HS-5 (cell line): ENCODE results near the gene FLNB.

Experiments
- DNase-seq: peaks from one replicate; pipeline ENCODE4 v3.0.0-alpha.2; 2012; ENCODE audit warnings: low read depth

The FLNB gene

DNA sequence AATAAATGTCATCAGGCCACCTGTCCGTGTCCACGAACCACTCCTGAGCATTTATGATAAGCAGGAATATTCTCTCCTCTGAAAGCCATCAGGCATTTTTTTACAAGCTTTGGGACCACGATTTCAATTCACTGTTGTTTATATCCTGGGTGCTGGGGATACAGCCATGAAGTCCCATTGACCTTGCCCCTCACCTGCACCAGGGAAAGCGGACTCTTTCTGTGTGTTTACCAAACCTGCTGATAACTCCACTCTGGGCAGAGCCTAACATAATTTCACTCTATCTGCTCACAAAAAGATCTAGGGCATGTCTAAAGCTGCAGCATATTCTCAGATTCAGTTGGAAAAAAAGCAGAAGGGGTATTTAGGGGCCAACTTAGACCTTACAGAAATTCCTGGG, 197.8 kb downstream of the FLNB start:
- DNase-seq, result no peak

DNA sequence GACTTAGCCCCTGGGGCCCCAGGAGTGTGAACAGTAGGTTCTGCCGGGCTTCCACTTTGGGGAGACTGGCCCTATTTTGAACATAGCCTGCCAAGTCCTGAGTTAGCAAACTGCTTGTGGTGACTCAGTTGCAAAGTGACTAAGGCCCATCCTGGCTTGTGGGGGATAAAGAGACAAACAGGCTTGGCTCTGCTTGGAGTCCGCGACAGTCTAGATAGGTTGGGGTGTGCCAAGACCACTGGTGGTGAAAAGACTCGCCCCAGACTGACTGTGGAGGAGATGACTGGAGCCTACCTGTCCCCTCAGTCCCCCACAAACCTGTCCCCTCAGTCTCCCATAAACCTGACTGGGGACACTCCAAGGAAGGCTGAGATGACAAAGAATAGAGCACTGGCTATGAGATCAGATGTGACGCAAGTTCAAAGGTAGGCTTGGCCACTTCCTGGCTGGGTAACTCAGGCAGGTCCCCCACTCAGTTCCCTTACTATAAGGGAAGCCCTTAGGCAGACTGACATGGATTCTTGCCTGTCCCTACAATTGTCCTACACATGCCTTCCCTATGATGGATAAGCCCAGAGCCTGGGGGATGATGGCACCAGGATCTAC, 198.3 kb downstream of the FLNB start:
- no peak for DNase-seq

DNA sequence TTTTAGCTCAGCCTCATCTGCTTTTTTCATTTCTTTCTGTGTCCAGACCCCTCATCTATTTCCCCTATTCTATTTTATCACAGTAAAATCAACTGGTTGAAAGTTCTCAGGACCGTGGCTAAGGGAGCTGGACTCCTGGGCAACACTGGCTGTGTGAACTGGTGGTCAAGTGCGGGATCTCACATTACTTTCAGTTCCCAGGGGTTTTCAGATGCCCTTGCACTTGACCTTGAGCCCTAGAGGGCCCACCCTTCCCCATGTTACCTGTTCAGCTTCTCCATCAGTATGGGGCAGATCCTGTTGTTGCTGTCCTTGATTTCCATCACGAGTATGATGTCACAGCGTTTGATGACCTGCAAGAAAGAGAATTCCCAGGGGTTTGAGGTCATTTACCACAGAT, 199.7 kb downstream of the FLNB start:
- DNase-seq, result no peak

DNA sequence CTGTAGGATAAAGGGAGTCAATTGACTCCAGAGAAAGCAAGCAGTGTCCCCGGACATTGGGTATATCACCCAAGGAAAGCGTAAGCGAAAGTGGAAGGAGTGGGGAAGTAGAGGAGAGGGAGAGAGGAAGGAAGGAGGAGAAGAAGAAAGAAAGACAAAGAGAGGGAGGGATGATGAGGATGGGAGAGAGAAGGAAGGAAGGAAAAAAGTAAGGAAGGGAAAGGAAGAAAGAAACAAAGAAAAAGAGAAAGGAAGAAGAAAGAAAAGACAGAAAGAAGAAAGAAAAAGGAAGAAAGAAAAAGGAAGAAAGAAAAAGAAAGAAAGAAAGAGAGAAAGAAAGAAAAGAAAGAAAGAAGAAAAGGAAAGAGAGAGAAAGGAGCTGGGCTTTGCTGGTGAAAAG, 201.7 kb downstream of the FLNB start:
- no peak for DNase-seq

DNA sequence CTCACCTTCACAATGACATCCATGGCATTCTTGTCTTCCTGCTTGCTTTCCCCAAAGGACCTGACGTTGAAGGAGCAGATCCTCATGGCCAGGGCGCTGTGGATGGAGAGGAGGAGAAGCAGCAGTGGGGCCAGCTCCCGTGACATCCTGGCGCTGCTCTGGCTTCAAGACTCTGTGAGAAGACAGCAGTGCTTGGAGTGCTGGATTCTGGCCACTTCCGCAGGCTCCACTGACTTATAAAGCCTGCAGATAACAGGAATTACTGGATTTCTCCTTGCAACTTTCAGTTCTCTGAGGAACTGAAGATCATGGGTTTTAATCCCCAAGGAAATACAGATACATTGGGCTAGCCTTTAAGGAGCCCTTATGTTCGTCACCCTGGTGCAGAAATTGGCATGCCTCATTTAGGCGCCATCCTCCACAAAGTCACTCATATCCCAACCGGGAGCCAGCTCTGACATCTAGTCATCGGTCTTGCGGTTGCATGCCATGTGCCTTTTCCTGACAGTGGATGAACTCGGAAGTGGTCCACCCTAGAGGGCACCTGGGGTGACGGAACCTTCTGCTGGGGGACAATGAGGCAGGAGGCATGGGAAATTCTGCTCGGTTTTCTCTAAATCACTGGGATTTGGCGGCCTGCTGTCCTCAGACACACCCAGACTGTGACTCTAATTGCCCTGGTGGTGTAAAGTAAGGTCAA, 202.7 kb downstream of the FLNB start, which contains the start of gene DNASE1L3:
Gene DNASE1L3, minus strand, starts transcription at position 212 of the 700 bp plus-strand sequence. Its CDS starts 66 bp downstream, at position 146.
- DNase-seq, result no peak

DNA sequence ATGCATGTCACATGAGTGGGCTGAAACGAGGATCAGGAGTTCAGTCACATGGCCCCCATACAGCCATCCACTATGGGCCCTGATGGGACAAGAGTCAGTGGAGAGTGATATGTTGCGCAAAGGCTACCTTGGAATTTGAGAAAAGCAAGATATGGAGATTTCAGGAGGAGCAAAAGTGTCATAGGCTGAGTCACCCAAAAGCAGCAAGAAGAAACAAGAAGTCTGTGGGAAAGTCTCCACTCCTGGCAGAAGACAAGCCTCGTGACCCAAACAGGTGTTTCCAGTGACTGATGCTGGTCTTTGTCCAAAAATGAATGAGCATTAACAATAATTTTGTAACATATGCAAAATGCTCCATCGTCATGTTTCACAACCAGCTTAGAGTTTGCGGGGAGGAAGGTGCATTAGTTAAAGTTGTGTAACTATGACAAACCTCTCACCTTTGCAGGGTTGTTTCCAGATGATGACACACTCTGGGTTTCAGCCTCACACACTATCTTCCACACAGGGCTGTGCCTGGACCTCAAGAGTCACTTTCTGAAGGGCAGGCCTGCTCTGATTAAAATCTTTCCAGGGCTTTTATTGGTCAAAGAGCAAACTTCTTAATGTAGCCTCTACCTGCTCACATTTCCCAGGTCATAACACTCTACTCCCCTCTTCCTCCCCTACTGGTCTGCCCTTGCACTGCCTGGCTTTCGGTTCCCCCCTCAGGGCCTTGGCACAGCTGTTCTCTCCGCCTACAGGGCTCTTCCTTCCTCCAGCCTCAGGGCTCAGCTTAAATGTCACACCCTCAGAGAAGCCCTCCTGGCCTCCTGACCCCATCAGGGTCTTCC, 206.5 kb downstream of the FLNB start:
- no peak for DNase-seq

DNA sequence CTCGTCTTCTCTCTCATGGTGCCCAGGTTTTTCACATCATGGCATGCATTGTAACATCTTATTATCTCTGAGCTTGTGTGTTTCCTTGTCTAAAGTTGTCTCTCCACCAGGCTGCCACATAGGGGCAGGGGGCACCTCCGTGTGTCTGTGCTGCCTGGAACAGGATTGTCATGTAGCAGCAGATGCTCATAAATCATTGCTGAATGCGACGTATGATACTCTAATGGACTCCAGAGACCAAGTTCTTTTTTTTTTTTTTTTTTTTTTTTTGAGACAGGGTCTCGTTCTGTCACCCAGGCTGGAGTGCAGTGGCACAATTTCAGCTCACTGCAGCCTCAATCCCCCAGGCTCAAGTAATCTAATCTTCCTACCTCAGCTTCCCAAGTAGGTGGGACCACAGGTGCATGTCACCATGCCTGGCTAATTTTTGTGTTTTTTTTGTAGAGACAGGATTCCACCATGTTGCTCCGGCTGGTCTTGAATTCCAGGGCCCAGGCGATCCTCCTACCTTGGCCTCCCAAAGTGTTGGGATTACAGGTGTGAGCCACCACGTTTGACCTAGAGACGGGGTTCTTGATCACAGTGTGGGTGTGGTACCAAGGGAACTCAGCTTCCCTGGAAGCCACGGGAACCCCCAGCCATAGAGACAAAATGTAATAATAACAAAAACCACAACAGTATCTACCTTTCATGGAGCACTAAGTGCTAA, 207.2 kb downstream of the FLNB start:
- no peak for DNase-seq

DNA sequence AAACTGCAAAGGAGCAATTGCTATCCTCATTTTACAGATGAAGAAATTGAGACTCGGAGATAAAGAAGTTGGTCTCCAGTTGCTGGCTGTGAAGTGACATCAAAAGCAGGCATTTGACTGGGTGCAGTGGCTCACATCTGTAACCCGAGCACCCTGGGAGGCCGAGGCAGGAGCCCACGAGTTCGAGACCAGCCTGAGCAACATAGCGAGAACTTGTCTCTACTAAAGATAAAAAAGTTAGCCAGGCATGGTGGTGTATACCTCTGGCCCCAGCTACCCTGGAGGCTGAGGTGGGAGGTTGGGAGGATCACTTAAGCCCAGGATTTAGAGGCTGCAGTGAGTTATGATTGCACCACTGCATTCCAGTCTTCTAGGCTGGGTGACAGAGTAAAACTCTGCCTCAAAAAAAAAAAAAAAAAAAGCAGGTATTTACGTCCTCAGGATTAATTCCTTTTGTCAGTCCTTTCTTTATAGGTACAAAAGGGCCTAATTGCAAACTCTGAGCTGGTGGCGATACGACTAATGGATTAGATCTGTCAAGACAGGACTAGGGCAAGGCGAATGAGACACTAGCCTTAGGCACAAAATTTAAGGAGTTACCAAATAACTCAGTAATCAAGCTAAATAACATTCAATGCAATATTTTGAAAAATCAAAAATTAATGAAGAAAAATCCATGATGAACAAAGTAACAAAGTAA, 208.4 kb downstream of the FLNB start:
- no peak for DNase-seq

DNA sequence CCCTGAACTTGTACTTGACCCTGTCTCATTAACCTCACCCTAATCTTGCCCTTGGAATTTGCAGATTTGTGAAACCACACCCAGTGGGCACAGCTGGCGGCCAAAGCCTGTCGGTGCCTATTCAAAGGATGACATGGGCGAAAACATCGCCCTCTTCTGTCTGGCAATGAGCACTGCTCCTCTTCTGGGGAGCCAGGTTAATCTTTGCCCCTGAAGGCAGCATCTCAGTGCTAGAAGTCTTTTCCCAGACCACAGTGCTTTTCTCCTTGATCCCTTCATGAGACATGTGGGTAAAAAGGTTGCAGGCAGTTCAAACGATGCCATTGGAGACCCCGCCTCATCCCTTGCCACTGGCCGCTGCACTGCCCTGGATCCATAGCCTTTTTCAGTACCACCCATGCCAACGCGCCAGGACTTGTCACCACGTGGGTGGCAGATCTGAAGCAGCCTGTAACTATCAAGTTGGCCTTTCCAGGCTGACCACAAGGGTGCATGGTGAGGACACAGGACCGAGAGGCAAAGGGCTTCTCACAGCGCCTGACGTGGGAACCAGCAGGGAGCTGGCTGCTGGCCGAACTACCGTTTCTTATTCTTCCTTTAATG, 209.1 kb downstream of the FLNB start:
- DNase-seq, result no peak

DNA sequence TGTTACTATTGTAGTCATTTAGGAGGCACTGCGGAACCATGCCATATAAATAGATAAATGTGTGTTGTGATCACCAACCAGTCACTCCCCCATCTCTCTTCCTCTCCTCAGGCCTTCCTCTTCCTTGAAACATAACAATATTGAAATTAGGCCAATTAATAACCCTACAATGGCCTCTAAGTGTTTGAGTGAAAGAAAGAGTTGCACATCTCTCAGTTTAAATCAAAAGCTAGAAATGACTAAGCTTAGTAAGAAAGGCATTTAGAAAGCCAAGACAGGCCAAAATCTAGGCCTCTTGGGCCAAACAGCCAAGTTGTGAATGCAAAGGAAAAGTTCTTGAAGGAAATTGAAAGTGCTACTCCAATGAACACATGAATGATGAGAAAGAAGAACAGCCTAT, 210.7 kb downstream of the FLNB start:
- no peak for DNase-seq
